ENCODE data around the gene DMRT3. TPM values are rescaled to one million over a fixed set of nuclear protein-coding genes. Genes with fewer than 3 reads are reported as not detected.

Gene DMRT3
- total RNA-seq, 1 donor from 2014 or later, result not detected

DNA sequence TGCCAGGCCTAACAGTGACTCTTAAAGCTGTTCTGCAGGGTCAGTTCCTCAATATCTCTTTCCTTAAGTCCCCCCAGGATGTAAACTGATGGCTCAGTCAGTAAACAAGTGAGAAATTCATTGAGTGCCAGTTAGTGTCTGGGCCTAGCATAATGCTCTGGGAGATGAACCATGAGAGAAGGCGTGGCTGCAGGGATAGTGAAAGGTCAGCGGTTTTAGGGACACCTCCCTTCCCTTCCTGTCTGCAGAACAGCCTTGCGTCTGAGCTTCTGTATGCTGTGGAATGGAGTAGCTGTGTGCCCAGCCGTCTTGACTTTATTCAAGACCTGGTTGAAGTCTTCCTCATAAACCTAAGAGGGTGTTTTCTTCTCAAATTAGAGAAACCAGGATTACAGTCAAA, 46.7 kb upstream of the DMRT3 start:
- Histone ChIP-seq H3K27me3 (ENCODE audit: insufficient read depth, low read length) (no peaks in the 10 kb centered on the region), H3K9ac (ENCODE audit: low read length) (no peak overlapping the region), H3K27ac (ENCODE audit: low read depth, low read length) (no peak overlapping the region), H3K9me3 (ENCODE audit: insufficient read depth, low read depth, low read length) (no peaks in the 10 kb centered on the region), H2AFZ (ENCODE audit: low read depth, low read length) (no peak overlapping the region), H3K4me2 (ENCODE audit: low read length) (no peak overlapping the region), H3K79me2 (ENCODE audit: insufficient read depth, low read length) (no peaks in the 10 kb centered on the region), H3K4me1 (ENCODE audit: insufficient read depth, low read length) (no peaks in the 10 kb centered on the region), H4K20me1 (ENCODE audit: insufficient read depth, low read length) (no peaks in the 10 kb centered on the region), H3K4me3 (ENCODE audit: insufficient read depth, low read depth, low read length) (no peak overlapping the region), H3K36me3 (ENCODE audit: insufficient read depth, low read length) (no peaks in the 10 kb centered on the region)
- no peak overlapping the region for H3K4me3 Mint-ChIP-seq (ENCODE audit: unreplicated experiment)
- no peaks in the 10 kb centered on the region for H3K9me3 Mint-ChIP-seq (ENCODE audit: unreplicated experiment)
- no peaks in the 10 kb centered on the region for H3K36me3 Mint-ChIP-seq (ENCODE audit: low read depth, unreplicated experiment)
- peaks cover 3% of the 10 kb centered on the region for H3K27me3 Mint-ChIP-seq (ENCODE audit: low read depth, unreplicated experiment)
- FAIRE-seq, result no peak
- DNase-seq (ENCODE audit: low read depth), result no peak
- TF ChIP-seq EZH2 (IDR thresholded peaks at IDR 0.05; ENCODE audit: insufficient read depth, low read length), result no peak
- TF ChIP-seq, protein P1, sequence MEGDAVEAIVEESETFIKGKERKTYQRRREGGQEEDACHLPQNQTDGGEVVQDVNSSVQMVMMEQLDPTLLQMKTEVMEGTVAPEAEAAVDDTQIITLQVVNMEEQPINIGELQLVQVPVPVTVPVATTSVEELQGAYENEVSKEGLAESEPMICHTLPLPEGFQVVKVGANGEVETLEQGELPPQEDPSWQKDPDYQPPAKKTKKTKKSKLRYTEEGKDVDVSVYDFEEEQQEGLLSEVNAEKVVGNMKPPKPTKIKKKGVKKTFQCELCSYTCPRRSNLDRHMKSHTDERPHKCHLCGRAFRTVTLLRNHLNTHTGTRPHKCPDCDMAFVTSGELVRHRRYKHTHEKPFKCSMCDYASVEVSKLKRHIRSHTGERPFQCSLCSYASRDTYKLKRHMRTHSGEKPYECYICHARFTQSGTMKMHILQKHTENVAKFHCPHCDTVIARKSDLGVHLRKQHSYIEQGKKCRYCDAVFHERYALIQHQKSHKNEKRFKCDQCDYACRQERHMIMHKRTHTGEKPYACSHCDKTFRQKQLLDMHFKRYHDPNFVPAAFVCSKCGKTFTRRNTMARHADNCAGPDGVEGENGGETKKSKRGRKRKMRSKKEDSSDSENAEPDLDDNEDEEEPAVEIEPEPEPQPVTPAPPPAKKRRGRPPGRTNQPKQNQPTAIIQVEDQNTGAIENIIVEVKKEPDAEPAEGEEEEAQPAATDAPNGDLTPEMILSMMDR (IDR thresholded peaks at IDR 0.05; ENCODE audit: insufficient read depth, low read depth, low read length), result no peak
- no peaks in the 10 kb centered on the region for H3K4me1 Mint-ChIP-seq (ENCODE audit: low read depth, unreplicated experiment)
- H3K27ac Mint-ChIP-seq (ENCODE audit: unreplicated experiment), result no peak overlapping the region

DNA sequence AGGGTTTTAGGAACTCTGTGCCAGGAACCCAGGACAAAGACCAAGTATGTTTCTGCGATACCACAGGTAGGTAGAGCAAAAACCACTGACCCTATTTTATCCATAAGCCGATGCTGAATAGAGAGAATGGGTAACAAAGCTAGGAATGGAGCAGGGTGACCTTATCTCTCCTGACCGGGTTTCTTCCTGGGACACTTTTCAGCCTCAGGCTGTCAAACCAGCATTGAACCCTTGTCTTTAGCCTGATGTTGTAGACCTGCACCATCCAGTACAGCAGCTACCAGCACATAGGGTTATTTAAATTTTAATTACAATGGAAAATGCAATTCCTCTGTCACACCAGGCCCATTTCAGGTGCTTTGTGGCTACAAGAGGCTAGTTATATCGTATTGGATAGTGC, 43.1 kb upstream of the DMRT3 start:
- no peak overlapping the region for H3K4me2 ChIP-seq (ENCODE audit: low read length)
- H3K9me3 Mint-ChIP-seq (ENCODE audit: unreplicated experiment), result peaks cover 3% of the 10 kb centered on the region
- H3K27ac Mint-ChIP-seq (ENCODE audit: unreplicated experiment), result no peak overlapping the region
- H3K4me1 ChIP-seq (ENCODE audit: insufficient read depth, low read length), result no peaks in the 10 kb centered on the region
- TF ChIP-seq, protein P1 (IDR thresholded peaks at IDR 0.05; ENCODE audit: insufficient read depth, low read depth, low read length), result no peak
- no peak for TF ChIP-seq EZH2 (IDR thresholded peaks at IDR 0.05; ENCODE audit: insufficient read depth, low read length)
- H3K36me3 ChIP-seq (ENCODE audit: insufficient read depth, low read length), result no peaks in the 10 kb centered on the region
- no peak overlapping the region for H3K9ac ChIP-seq (ENCODE audit: low read length)
- no peaks in the 10 kb centered on the region for H3K36me3 Mint-ChIP-seq (ENCODE audit: low read depth, unreplicated experiment)
- H3K79me2 ChIP-seq (ENCODE audit: insufficient read depth, low read length), result no peaks in the 10 kb centered on the region
- H3K4me3 ChIP-seq (ENCODE audit: insufficient read depth, low read depth, low read length), result no peak overlapping the region
- H2AFZ ChIP-seq (ENCODE audit: low read depth, low read length), result no peak overlapping the region
- H3K27ac ChIP-seq (ENCODE audit: low read depth, low read length), result no peak overlapping the region
- no peaks in the 10 kb centered on the region for H3K4me1 Mint-ChIP-seq (ENCODE audit: low read depth, unreplicated experiment)
- FAIRE-seq (no peak), DNase-seq (ENCODE audit: low read depth) (no peak)
- H4K20me1 ChIP-seq (ENCODE audit: insufficient read depth, low read length), result no peaks in the 10 kb centered on the region
- H3K9me3 ChIP-seq (ENCODE audit: insufficient read depth, low read depth, low read length), result no peaks in the 10 kb centered on the region
- H3K4me3 Mint-ChIP-seq (ENCODE audit: unreplicated experiment), result no peak overlapping the region
- peaks cover 9% of the 10 kb centered on the region for H3K27me3 Mint-ChIP-seq (ENCODE audit: low read depth, unreplicated experiment)
- no peaks in the 10 kb centered on the region for H3K27me3 ChIP-seq (ENCODE audit: insufficient read depth, low read length)

DNA sequence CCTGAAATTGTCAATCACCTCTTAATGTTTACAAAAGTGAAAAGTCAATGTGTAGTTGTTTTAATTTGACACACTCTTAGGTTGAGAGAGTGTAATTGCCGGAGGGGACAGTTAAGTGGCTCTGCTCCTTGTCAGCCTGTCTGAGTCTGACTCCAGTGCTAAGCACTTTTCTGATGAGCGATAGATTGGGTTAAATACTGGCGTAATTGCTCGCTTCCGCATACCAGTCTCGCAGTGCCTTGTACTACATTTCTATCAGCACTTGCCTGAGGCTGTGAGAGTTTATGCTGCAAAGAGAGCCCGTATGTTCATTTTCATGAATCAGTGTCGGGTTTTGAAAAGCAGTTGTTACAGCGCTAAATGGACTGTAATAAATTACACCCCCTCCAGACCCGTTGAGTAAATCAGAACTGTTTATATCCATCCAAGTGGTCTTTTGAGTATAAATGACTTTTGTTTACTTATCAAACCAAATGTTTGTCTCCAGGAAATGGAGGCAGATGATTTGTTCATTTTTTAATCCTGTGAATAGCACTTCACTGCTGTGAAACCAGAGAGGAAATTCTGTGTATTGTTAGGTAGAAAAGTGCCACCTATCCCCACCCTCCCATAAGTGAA, 41.0 kb upstream of the DMRT3 start:
- Mint-ChIP-seq H3K9me3 (ENCODE audit: unreplicated experiment) (peaks cover 6% of the 10 kb centered on the region), H3K4me1 (ENCODE audit: low read depth, unreplicated experiment) (no peaks in the 10 kb centered on the region), H3K36me3 (ENCODE audit: low read depth, unreplicated experiment) (no peaks in the 10 kb centered on the region), H3K27ac (ENCODE audit: unreplicated experiment) (no peak overlapping the region), H3K27me3 (ENCODE audit: low read depth, unreplicated experiment) (peaks cover 9% of the 10 kb centered on the region), H3K4me3 (ENCODE audit: unreplicated experiment) (no peak overlapping the region)
- no peaks in the 10 kb centered on the region for H3K79me2 ChIP-seq (ENCODE audit: insufficient read depth, low read length)
- peak overlapping the region; percentile 15 for H3K4me2 ChIP-seq (ENCODE audit: low read length)
- H2AFZ ChIP-seq (ENCODE audit: low read depth, low read length), result no peak overlapping the region
- H3K4me3 ChIP-seq (ENCODE audit: insufficient read depth, low read depth, low read length), result no peak overlapping the region
- no peak for DNase-seq (ENCODE audit: low read depth)
- no peak overlapping the region for H3K27ac ChIP-seq (ENCODE audit: low read depth, low read length)
- no peak for FAIRE-seq
- no peaks in the 10 kb centered on the region for H3K36me3 ChIP-seq (ENCODE audit: insufficient read depth, low read length)
- H3K27me3 ChIP-seq (ENCODE audit: insufficient read depth, low read length), result no peaks in the 10 kb centered on the region
- no peaks in the 10 kb centered on the region for H3K9me3 ChIP-seq (ENCODE audit: insufficient read depth, low read depth, low read length)
- no peaks in the 10 kb centered on the region for H3K4me1 ChIP-seq (ENCODE audit: insufficient read depth, low read length)
- no peaks in the 10 kb centered on the region for H4K20me1 ChIP-seq (ENCODE audit: insufficient read depth, low read length)
- no peak overlapping the region for H3K9ac ChIP-seq (ENCODE audit: low read length)
- TF ChIP-seq, protein P1 (IDR thresholded peaks at IDR 0.05; ENCODE audit: insufficient read depth, low read depth, low read length), result no peak
- TF ChIP-seq EZH2 (IDR thresholded peaks at IDR 0.05; ENCODE audit: insufficient read depth, low read length), result no peak
